Measurements from ENCODE around the gene ABTB2.

ABTB2 gene

GRCh38 chr11:34403431-34403830 is 45.6 kb upstream of the ABTB2 start:
- Histone ChIP-seq H3K36me3 (ENCODE audit: control insufficient read depth, insufficient read depth, low read length) (no peaks in the 10 kb centered on the region), H3K27me3 (replicated peaks; ENCODE audit: control insufficient read depth, insufficient read depth, low read length) (no peaks in the 10 kb centered on the region), H3K4me3 (replicated peaks; ENCODE audit: low read depth, low read length) (no peak overlapping the region)
- no peak for TF ChIP-seq CTCF (IDR thresholded peaks at IDR 0.05; ENCODE audit: insufficient read depth, low read length, poor library complexity, severe bottlenecking)
- DNase-seq (ENCODE audit: extremely low read depth, insufficient read length), result no peak

- TF ChIP-seq CTCF (IDR thresholded peaks at IDR 0.05; ENCODE audit: insufficient read depth, low read length, poor library complexity, severe bottlenecking), result no peak
- H3K36me3 ChIP-seq (ENCODE audit: control insufficient read depth, insufficient read depth, low read length), result no peaks in the 10 kb centered on the region
- DNase-seq (ENCODE audit: extremely low read depth, insufficient read length), result no peak
- no peaks in the 10 kb centered on the region for H3K27me3 ChIP-seq (replicated peaks; ENCODE audit: control insufficient read depth, insufficient read depth, low read length)
- no peak overlapping the region for H3K4me3 ChIP-seq (replicated peaks; ENCODE audit: low read depth, low read length)
These were observed 40.0 kb upstream of the ABTB2 start for GRCh38 chr11:34397811-34398210.

GRCh38 chr11:34397120-34397519 is 39.3 kb upstream of the ABTB2 start:
- TF ChIP-seq CTCF (IDR thresholded peaks at IDR 0.05; ENCODE audit: insufficient read depth, low read length, poor library complexity, severe bottlenecking), result no peak
- Histone ChIP-seq H3K36me3 (ENCODE audit: control insufficient read depth, insufficient read depth, low read length) (no peaks in the 10 kb centered on the region), H3K4me3 (replicated peaks; ENCODE audit: low read depth, low read length) (no peak overlapping the region), H3K27me3 (replicated peaks; ENCODE audit: control insufficient read depth, insufficient read depth, low read length) (no peaks in the 10 kb centered on the region)
- DNase-seq (ENCODE audit: extremely low read depth, insufficient read length), result no peak

GRCh38 chr11:34395916-34396550 is 38.2 kb upstream of the ABTB2 start:
- TF ChIP-seq CTCF (IDR thresholded peaks at IDR 0.05; ENCODE audit: insufficient read depth, low read length, poor library complexity, severe bottlenecking), result no peak

GRCh38 chr11:34394771-34395300 is 37.0 kb upstream of the ABTB2 start:
- Histone ChIP-seq H3K4me3 (replicated peaks; ENCODE audit: low read depth, low read length) (no peak overlapping the region), H3K36me3 (ENCODE audit: control insufficient read depth, insufficient read depth, low read length) (no peaks in the 10 kb centered on the region), H3K27me3 (replicated peaks; ENCODE audit: control insufficient read depth, insufficient read depth, low read length) (no peaks in the 10 kb centered on the region)
- DNase-seq (ENCODE audit: extremely low read depth, insufficient read length), result no peak
- no peak for TF ChIP-seq CTCF (IDR thresholded peaks at IDR 0.05; ENCODE audit: insufficient read depth, low read length, poor library complexity, severe bottlenecking)

More at GRCh38 chr11:34395916-34396550, 38.2 kb upstream of the ABTB2 start:
- no peak overlapping the region for H3K4me3 ChIP-seq (replicated peaks; ENCODE audit: low read depth, low read length)
- DNase-seq (ENCODE audit: extremely low read depth, insufficient read length), result no peak
- H3K27me3 ChIP-seq (replicated peaks; ENCODE audit: control insufficient read depth, insufficient read depth, low read length), result no peaks in the 10 kb centered on the region
- no peaks in the 10 kb centered on the region for H3K36me3 ChIP-seq (ENCODE audit: control insufficient read depth, insufficient read depth, low read length)

Measured in GM06990 (cell line).